Stimulated activated naive CD4-positive, alpha-beta T cell (primary cell): ENCODE data around the gene ANKRD22.
A peak's percentile ranks its signal among the peaks of the same experiment; 100 is the strongest.
"Not testable (repeated sequence)": the region's sequence is repeated elsewhere in the genome, so short reads cannot be mapped to it uniquely, and the experiment has no call there.

Experiments
- DNase-seq, 6 experiments: peaks; one replicate each; lab custom pipeline; 2025; lab: John Stamatoyannopoulos, UW

ANKRD22 gene

DNA sequence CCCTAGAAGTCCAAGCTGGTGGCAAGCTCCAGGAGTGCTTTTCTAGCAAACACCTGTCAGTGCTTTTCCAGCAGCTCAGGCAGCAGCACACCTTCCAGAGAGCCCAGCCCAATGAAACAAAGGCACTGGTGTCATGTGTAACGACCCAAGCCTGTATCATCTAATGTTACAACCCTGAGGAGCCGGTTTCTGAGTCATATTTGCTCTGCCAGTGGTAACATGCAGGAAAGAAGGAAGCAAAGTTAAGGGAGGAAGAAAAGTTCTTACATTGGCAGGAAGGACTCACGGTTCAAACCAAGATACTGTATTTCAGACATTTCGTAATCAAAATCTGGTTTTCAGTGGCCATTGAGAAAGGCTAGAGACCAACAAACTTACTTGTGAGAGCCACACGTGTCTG lies at the start of gene ANKRD22:
Gene ANKRD22, minus strand, starts transcription at position 139 of the 400 bp plus-strand sequence. CDS start 237 bp downstream, outside the sequence.
- DNase-seq, result no peak

- no peak for DNase-seq
These were observed 48.2 kb upstream of the ANKRD22 start for GRCh38 chr10:88899886-88900285.

DNA sequence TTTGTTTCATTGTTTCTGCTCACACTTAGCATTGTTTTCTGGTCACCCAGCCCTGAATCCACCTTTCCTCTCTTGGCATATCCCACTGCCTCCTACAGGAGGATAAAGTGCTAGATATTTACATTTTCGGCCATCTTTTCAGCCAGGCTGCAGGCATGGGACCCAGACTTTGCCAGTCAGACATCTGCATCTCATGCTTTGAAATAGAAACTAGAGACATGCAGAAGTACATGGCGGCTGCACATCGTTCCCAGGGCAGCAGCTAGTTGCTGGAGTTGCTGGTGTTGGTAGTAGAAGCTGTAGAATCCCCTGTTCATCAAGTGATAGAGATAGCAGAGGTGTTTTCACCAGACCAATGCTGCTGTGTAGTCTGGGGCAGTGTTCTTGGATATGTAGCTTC lies 47.1 kb upstream of the ANKRD22 start:
- no peak for DNase-seq

DNA sequence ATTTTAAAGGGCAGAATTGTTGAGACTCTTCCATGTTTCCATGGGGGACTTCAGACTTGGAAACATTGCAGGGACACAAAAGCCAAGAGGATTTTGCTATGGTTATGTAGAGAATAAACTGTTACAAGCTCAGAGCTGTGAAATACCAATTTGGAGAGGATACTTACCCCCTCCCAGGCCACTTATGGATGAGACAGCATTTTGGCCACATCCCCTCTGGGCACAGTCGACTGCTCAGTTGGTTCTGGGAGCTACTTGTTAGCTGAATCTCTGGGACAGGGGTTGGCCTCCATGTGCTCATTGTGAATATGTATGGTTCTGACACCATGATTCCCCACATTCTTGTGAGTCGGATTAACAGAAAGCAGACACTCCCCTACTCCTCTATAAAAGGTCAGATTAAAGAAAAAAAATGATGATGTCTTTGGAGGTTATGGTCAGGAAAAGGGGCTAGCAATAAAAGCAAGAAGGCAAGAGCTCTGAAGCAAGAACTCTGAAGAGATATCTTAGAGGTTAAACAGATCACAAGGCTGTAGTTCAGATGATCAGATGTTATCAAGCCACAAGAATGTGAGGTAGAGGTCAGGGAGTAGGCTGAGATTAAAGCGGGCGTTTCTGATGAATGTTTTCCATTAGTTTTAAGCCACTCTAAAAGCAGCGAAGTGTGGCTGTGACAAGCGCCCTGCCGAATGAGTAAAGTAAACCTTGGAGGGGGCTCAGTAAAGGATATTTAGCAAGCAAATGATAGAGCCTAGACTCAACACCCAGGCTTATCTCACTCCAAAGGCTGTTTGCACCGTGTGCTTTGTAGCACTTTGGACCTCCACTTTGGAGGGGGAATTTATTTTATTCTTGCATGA lies 45.6 kb upstream of the ANKRD22 start:
- DNase-seq, result no peak

DNA sequence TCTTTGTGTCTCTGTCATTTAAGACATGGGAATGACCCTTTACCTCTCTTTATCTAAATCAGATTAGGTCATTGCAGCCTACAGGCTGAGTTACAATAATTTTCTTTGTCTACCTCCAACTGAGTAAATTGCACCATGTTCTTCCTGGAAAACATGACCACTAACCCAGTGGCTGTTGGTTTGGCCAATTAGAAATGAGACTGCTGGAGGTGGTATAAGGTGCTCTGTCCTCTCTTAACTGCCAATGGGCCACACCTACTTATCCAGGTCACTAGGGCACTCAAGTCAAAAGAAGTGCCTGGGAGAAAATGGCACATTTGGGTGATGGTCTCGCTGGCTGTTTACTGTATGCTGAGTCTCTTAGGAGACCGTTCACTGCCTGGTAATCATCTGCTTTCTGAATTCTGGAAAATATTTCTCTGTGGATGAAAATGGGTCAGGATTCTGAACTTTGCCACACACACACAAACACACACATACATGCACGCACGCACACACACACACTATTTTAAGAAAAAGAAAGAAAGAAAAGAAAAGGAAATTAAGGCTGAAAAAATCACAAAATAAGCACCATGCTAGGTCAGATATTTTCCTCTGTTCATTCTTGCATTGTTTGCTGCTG lies 44.8 kb upstream of the ANKRD22 start:
- no peak for DNase-seq

DNA sequence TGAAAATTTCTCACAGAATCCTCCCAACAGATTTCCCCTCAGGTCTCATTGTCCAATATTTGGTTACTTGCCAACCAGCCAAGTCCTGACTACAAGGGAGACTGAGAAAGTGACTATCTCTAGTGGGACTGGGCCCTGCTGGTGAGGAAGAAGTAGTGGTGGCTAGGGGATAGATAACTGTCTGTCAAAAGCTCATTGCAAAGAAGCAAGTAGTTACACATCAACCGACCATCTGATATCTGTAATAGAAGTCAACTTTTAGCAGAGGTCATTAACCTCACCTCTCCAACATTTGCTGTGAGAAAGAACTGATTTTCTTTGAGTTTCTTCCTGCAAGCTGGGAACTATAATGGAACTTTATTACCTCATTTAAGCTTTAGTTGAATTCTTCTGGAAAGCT lies 43.6 kb upstream of the ANKRD22 start:
- DNase-seq, result no peak

GRCh38 chr10:88893611-88894010 lies 42.0 kb upstream of the ANKRD22 start:
- no peak for DNase-seq

GRCh38 chr10:88892222-88892967 lies 40.8 kb upstream of the ANKRD22 start:
- DNase-seq, result no peak

DNA sequence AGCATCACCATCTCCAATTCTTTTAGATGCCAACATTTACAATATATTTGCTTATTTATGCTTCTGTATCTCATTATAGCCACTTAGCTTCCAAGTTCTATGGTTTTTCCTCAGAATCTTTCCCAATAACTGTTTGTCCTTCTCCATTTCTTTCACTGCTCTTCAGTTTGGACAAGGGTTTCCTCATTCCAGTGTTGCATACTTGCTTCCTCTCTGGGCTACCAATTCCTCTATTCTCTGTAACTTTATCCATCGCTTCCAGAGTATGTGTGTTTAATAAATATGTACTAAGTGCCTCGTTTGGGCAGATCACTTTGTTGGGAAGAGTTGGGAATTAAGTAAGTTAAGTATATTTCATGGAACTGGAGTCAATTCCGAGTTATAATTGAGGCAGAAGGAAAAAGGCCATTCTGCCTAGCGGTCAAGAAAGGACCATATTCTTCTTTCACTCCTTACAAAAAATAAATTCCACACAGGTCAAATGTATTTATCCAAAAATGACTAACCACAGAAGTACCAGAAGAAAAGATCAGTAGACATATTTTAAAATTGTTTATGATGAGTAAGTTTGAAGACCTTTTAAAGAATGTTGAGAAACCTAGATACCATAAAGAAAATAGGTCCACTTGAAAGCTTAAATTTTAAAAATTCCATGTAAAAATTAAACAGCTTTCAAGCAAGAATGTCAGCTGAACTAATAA lies 39.2 kb upstream of the ANKRD22 start:
- no peak for DNase-seq

GRCh38 chr10:88889559-88890337 lies 38.1 kb upstream of the ANKRD22 start:
- no peak for DNase-seq

- no peak for DNase-seq
These were observed 37.3 kb upstream of the ANKRD22 start for GRCh38 chr10:88888810-88889445.

DNA sequence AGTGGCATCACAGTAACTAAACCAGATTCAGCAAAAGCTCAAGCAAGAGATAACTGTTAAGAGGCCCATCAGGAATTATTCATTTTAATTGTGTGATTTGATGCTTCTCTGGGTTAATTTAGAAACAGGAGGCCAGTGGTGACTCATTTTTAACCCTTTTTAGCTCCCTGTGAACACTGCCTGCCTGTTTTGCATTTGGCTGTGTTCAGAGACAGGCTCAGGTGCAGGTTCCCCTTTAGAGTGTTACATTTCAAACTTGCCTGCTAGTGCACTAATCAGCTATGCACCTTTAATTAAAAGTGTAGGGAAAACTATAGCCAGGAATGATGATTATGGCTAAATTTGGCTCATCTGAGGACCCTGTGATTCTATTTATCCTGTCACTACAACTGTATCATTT lies 34.9 kb upstream of the ANKRD22 start:
- no peak for DNase-seq

DNA sequence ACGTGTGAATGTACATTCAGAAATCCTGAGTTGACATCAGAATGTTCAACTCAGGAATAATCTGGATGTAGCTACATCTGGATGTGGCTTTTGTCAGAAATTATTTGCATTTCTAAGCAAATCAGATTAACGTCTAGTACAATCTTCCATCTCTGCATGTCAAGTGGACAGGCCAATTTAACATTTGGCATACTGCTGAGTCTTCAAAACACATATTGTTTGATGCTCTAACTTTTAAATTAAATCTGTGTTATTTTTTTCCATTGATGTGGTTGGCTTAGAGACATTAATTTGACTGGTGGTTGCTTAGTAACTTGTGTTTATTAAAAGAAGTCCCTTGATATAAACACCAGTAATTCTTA lies 31.8 kb upstream of the ANKRD22 start:
- no peak for DNase-seq

DNA sequence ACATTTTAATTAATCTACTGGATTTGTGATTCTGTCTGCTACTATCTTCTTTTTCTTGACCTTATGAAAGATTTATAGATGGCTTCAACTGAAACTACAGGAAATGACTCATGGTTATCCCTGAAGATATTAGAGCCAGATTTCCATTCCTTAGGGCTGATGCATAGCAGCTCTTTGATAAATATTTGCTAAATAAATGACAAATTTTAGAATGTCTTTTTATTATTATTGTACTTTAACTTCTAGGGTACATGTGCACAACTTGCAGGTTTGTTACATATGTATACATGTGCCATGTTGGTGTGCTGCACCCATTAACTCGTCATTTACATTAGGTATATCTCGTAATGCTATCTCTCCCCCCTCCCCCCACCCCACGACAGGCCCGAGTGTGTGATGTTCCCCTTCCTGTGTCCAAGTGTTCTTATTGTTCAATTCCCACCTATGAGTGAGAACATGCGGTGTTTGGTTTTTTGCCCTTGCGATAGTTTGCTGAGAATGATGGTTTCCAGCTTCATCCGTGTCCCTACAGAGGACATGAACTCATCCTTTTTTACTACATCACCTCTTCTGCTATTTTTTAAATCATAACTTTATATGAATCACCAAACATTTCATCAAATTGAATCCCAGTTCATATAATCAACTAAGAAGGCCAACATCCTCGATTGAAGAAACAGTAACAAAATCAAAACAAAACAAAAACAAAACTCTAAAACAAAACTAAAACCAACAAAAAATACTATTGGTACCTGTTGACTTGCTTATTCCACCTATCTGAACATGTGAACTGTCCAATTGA lies 31.2 kb upstream of the ANKRD22 start:
- DNase-seq, result not testable (repeated sequence)

DNA sequence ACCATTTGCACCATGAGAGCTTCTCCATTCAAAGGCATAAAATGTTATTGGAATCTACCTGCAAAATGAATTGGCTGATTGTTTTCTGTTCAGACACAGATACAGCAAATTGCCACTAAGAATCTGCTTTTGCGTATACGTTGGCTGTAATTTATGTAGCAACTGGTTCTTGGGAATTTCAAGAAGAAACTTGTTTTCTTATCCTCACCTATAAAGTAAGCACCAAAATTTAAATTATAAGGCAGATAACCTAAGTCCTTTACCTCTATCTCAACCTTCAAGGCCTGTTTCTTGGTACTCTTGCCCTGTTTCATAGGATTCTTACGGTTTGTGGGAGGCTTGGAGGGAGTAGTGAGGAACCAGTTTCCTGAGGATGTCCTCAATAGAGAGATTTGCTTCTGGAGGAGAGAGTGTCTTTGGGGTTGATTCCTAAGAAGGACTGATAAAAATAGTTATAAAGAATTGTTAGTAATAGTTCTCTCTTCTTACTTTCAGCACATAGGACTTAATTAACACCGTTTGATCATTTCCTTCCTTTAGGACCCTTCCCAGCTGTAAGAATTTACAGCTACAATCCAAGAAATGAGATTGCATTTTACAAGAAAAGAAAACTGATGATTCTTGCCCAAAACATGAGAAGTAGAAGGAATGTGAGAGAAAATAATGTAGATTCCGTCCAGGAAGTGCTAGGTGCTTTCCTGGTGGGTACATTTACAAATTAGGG lies 30.4 kb upstream of the ANKRD22 start:
- no peak for DNase-seq

- no peak for DNase-seq
These were observed 29.7 kb upstream of the ANKRD22 start for GRCh38 chr10:88881320-88881719.

- peak; percentile 45 to 87 (median 71) for DNase-seq
These were observed 28.8 kb upstream of the ANKRD22 start for GRCh38 chr10:88880282-88881076.

GRCh38 chr10:88879534-88880281 lies 28.1 kb upstream of the ANKRD22 start, which contains the start of gene STAMBPL1:
Gene STAMBPL1 (plus strand): TSS chr10:88880245. CDS start chr10:88901709, 21,464 bp downstream.
- peak; percentile 45 to 87 (median 71) for DNase-seq
